PFSK-1 (cell line): ENCODE results near the gene IMPA2.

Experiments
- POLR2AphosphoS5 ChIP-seq: IDR thresholded peaks from 2 replicates; pipeline ENCODE4 v1.6.1; 2012; ENCODE audit warnings: low read depth, mild to moderate bottlenecking, control low read depth, low read length, moderate library complexity
- REST ChIP-seq, 2 experiments: IDR thresholded peaks; 2 replicates each; pipeline versions ENCODE4 v1.6.1 to v1.8.0; 2011 to 2012; ENCODE audit warnings: low read depth in 2 of 2, low read length in 2 of 2, control low read depth in 1 of 2, inconsistent platforms in 1 of 2, mild to moderate bottlenecking in 1 of 2, moderate library complexity in 1 of 2; ENCODE audit not compliant: insufficient read depth in 1 of 2
- SIN3A ChIP-seq: IDR thresholded peaks from 2 replicates; pipeline ENCODE4 v1.6.1; 2012; ENCODE audit warnings: mild to moderate bottlenecking, low read length, moderate library complexity, borderline replicate concordance; ENCODE audit not compliant: insufficient read depth

GRCh38 chr18:12072996-12073395 lies 91.7 kb downstream of the IMPA2 start:
- TF ChIP-seq POLR2AphosphoS5 (no peak), SIN3A (no peak), REST (IDR thresholded peaks at IDR 0.05; ENCODE audit: insufficient read depth in 1 of 2, low read depth in 2 of 2, low read length in 2 of 2) (no peak)
